ENCODE results near the gene NR2E1. TPM values are rescaled to one million over a fixed set of nuclear protein-coding genes. Genes with fewer than 3 reads are reported as not detected.

NR2E1 gene
- total RNA-seq, 2 experiments from 2014 or later: not detected

DNA sequence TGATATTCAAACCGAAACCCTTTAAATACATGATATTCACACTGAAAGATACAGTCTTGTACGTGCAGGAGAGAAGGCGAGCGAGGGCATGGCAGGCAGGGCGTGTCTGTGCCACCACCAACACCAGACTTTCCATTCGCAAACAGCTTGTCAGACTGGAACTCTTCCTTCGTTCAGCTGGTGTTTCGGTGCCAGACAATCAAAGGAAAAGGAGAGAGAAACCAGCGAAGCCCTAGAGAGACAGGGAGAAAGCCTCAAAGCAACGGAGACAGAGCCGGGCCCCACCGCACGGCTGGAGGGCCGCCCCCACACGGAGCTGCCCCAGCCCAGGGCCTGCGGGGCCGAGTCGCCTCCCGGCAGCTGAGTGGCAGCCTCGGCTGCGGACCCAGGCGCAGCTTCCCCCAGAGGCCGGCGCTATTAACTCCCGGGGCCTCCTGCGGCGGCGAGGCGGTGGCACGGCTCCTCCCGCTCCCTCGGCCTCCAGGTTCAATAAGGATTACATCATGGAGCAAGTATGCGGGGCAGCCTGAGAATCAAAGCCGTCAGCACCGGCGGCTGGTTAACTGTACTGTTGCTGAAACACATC, 32.1 kb upstream of the NR2E1 start:
- Histone ChIP-seq H3K9me3 (ENCODE audit: control insufficient read depth in 1 of 2, insufficient read depth in 1 of 2, low read length in 2 of 2) (no peaks in the 10 kb centered on the region), H3K27me3 (ENCODE audit: control insufficient read depth in 1 of 2, insufficient read depth in 2 of 2, low read length in 2 of 2) (peaks cover 43 to 75% of the 10 kb centered on the region in 2 experiments), H3K27ac (ENCODE audit: low read depth in 1 of 2, low read length in 2 of 2) (no peak overlapping the region), H3K4me1 (ENCODE audit: insufficient read depth, low read length) (peaks cover 7% of the 10 kb centered on the region), H3K36me3 (ENCODE audit: insufficient read depth, low read length) (no peaks in the 10 kb centered on the region), H3K4me3 (ENCODE audit: low read length) (peak overlapping the region; percentile 31)
- Mint-ChIP-seq H3K36me3 (ENCODE audit: low read depth) (no peaks in the 10 kb centered on the region), H3K4me3 (peak overlapping the region; percentile 87), H3K9me3 (no peaks in the 10 kb centered on the region), H3K27me3 (peaks cover 83% of the 10 kb centered on the region), H3K27ac (no peak overlapping the region), H3K4me1 (ENCODE audit: low read depth) (peaks cover 14% of the 10 kb centered on the region)
- intact Hi-C loops (cut with DNase I, micrococcal nuclease): no loop called here
- TF ChIP-seq, protein P1, sequence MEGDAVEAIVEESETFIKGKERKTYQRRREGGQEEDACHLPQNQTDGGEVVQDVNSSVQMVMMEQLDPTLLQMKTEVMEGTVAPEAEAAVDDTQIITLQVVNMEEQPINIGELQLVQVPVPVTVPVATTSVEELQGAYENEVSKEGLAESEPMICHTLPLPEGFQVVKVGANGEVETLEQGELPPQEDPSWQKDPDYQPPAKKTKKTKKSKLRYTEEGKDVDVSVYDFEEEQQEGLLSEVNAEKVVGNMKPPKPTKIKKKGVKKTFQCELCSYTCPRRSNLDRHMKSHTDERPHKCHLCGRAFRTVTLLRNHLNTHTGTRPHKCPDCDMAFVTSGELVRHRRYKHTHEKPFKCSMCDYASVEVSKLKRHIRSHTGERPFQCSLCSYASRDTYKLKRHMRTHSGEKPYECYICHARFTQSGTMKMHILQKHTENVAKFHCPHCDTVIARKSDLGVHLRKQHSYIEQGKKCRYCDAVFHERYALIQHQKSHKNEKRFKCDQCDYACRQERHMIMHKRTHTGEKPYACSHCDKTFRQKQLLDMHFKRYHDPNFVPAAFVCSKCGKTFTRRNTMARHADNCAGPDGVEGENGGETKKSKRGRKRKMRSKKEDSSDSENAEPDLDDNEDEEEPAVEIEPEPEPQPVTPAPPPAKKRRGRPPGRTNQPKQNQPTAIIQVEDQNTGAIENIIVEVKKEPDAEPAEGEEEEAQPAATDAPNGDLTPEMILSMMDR (IDR thresholded peaks at IDR 0.05): no peak
- peak; percentile 46 for ATAC-seq (ENCODE audit: poor library complexity)
- POLR2A ChIA-PET: no interaction called here
- CTCF ChIA-PET: interaction anchor here (0.6 to 1.4 kb wide), 2 partner anchors 34 to 749 kb away, joined by 3 read pairs; no protein-coding TSS in a partner anchor
- DNase-seq: peak in 2 of 14 experiments; percentile 26 to 31

DNA sequence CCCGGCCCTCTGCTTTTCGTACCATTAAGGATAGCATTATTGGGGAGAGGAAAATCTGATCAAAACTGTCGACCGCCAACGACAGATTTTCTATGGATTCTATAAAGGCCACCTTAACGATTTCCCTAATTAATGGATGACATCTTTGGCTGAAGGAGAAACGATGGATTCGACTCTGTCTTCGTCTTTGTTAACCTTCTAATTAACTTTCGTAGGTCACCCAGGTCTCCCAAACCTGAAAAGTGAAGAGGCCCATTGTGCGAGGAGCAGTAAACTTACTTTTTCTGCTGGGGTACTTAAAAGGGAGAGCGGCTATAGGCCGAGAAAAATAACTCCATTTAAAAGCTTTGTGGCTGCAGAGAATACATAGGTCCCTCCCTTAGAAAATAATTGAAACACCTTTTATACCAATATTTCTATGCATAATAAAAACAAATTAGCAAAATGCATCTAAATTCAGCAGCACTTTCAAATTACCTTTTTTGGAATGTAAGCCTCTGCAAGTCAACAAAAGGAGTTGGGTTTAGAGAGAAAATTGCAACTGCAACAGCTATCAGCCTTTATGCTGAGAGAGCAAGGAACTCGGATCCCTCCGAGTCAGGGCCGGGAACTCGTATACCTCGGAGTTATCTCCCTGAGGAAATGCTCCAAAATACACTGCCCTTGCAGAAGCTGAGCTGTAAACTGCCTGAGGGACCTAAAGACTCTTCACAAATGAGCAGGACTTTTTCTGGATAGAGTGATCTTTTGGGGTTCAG, 31.4 kb upstream of the NR2E1 start:
- no peak overlapping the region for H3K27ac Mint-ChIP-seq
- no peak overlapping the region for H3K27ac ChIP-seq (ENCODE audit: low read depth in 1 of 2, low read length in 2 of 2)
- peaks cover 81% of the 10 kb centered on the region for H3K27me3 Mint-ChIP-seq
- peaks cover 40 to 69% of the 10 kb centered on the region in 2 experiments for H3K27me3 ChIP-seq (ENCODE audit: control insufficient read depth in 1 of 2, insufficient read depth in 2 of 2, low read length in 2 of 2)
- DNase-seq: no peak
- H3K9me3 ChIP-seq (ENCODE audit: control insufficient read depth in 1 of 2, insufficient read depth in 1 of 2, low read length in 2 of 2): no peaks in the 10 kb centered on the region
- peaks cover 7% of the 10 kb centered on the region for H3K4me1 ChIP-seq (ENCODE audit: insufficient read depth, low read length)
- peak overlapping the region; percentile 31 for H3K4me3 ChIP-seq (ENCODE audit: low read length)
- H3K9me3 Mint-ChIP-seq: no peaks in the 10 kb centered on the region
- peak overlapping the region; percentile 14 for H3K4me3 Mint-ChIP-seq
- H3K36me3 ChIP-seq (ENCODE audit: insufficient read depth, low read length): no peaks in the 10 kb centered on the region
- POLR2A ChIA-PET: no interaction called here
- intact Hi-C loops (cut with DNase I, micrococcal nuclease): no loop called here
- TF ChIP-seq, protein P1 (IDR thresholded peaks at IDR 0.05): no peak
- ATAC-seq (ENCODE audit: poor library complexity): no peak
- H3K36me3 Mint-ChIP-seq (ENCODE audit: low read depth): no peaks in the 10 kb centered on the region
- CTCF ChIA-PET: interaction anchor here (0.6 kb wide), 1 partner anchor 748 kb away, joined by 3 read pairs; no protein-coding TSS in a partner anchor
- H3K4me1 Mint-ChIP-seq (ENCODE audit: low read depth): peaks cover 14% of the 10 kb centered on the region

DNA sequence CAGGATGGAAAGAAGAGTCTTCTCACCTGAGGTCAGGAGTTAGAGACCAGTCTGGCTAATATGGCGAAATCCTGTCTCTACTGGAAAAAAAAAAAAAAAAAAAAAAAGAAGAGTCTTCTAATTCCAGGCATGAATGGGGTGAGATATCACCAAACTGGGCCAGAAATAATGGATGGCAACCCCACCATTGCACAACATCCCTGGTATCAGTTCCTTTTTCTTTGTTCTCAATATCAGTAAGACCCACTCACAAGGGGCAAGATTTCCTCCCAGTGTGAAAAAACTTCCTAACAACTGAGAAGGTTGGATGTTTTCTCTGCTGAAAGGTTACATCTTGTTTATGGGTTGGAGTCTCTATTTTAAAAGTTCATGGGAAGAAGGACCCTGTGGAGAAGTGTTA, 23.6 kb upstream of the NR2E1 start:
- Histone ChIP-seq H3K27ac (ENCODE audit: low read depth in 1 of 2, low read length in 2 of 2) (no peak overlapping the region), H3K4me3 (ENCODE audit: low read length) (no peak overlapping the region), H3K27me3 (ENCODE audit: control insufficient read depth in 1 of 2, insufficient read depth in 2 of 2, low read length in 2 of 2) (peaks cover 12 to 37% of the 10 kb centered on the region in 2 experiments), H3K36me3 (ENCODE audit: insufficient read depth, low read length) (no peaks in the 10 kb centered on the region), H3K4me1 (ENCODE audit: insufficient read depth, low read length) (no peaks in the 10 kb centered on the region), H3K9me3 (ENCODE audit: control insufficient read depth in 1 of 2, insufficient read depth in 1 of 2, low read length in 2 of 2) (no peaks in the 10 kb centered on the region)
- ATAC-seq (ENCODE audit: poor library complexity) (no peak), DNase-seq (peak in 2 of 14 experiments; percentile 31 to 35)
- intact Hi-C loops (cut with DNase I, micrococcal nuclease): no loop called here
- H3K4me3 Mint-ChIP-seq: no peak overlapping the region
- ChIA-PET CTCF (no interaction called here), POLR2A (no interaction called here)
- no peak overlapping the region for H3K27ac Mint-ChIP-seq
- H3K27me3 Mint-ChIP-seq: peaks cover 49% of the 10 kb centered on the region
- H3K9me3 Mint-ChIP-seq: no peaks in the 10 kb centered on the region
- H3K36me3 Mint-ChIP-seq (ENCODE audit: low read depth): no peaks in the 10 kb centered on the region
- TF ChIP-seq, protein P1 (IDR thresholded peaks at IDR 0.05): no peak
- H3K4me1 Mint-ChIP-seq (ENCODE audit: low read depth): no peaks in the 10 kb centered on the region
